Measurements from ENCODE around the gene IL1RAPL1.
"Not testable (repeated sequence)": the region's sequence is repeated elsewhere in the genome, so short reads cannot be mapped to it uniquely, and the experiment has no call there.

IL1RAPL1 gene

GRCh38 chrX:28638775-28639174 is 51.5 kb downstream of the IL1RAPL1 start:
- no peak for DNase-seq

GRCh38 chrX:28639451-28639850 is 52.2 kb downstream of the IL1RAPL1 start:
- no peak for DNase-seq

- no peak for DNase-seq
These were observed 62.3 kb downstream of the IL1RAPL1 start for GRCh38 chrX:28649541-28649940.

- DNase-seq = no peak
These were observed 63.9 kb downstream of the IL1RAPL1 start for GRCh38 chrX:28651186-28651585.

- DNase-seq = no peak
These were observed 72.0 kb downstream of the IL1RAPL1 start for GRCh38 chrX:28659269-28659668.

- no peak for DNase-seq
These were observed 78.5 kb downstream of the IL1RAPL1 start for GRCh38 chrX:28665778-28666177.

- no peak for DNase-seq
These were observed 81.1 kb downstream of the IL1RAPL1 start for GRCh38 chrX:28668303-28668702.

- no peak for DNase-seq
These were observed 81.7 kb downstream of the IL1RAPL1 start for GRCh38 chrX:28668957-28669356.

GRCh38 chrX:28670074-28670473 is 82.8 kb downstream of the IL1RAPL1 start:
- no peak for DNase-seq

- DNase-seq = no peak
These were observed 87.9 kb downstream of the IL1RAPL1 start for GRCh38 chrX:28675173-28675572.

- no peak for DNase-seq
These were observed 105.9 kb downstream of the IL1RAPL1 start for GRCh38 chrX:28693101-28693500.

GRCh38 chrX:28697732-28698131 is 110.5 kb downstream of the IL1RAPL1 start:
- DNase-seq = no peak

GRCh38 chrX:28701222-28701621 is 114.0 kb downstream of the IL1RAPL1 start:
- DNase-seq = no peak

GRCh38 chrX:28706964-28707363 is 119.7 kb downstream of the IL1RAPL1 start:
- DNase-seq = no peak

- no peak for DNase-seq
These were observed 122.2 kb downstream of the IL1RAPL1 start for GRCh38 chrX:28709421-28709820.

- no peak for DNase-seq
These were observed 130.6 kb downstream of the IL1RAPL1 start for GRCh38 chrX:28717864-28718263.

GRCh38 chrX:28718450-28718849 is 131.2 kb downstream of the IL1RAPL1 start:
- DNase-seq = no peak

GRCh38 chrX:28719620-28720019 is 132.4 kb downstream of the IL1RAPL1 start:
- no peak for DNase-seq

GRCh38 chrX:28752330-28752729 is 165.1 kb downstream of the IL1RAPL1 start:
- DNase-seq = no peak

GRCh38 chrX:28756175-28756574 is 168.9 kb downstream of the IL1RAPL1 start:
- DNase-seq = no peak

- no peak for DNase-seq
These were observed 169.4 kb downstream of the IL1RAPL1 start for GRCh38 chrX:28756647-28757046.

- DNase-seq = no peak
These were observed 170.0 kb downstream of the IL1RAPL1 start for GRCh38 chrX:28757290-28757689.

- DNase-seq = not testable (repeated sequence)
These were observed 179.3 kb downstream of the IL1RAPL1 start for GRCh38 chrX:28766561-28766960.

- no peak for DNase-seq
These were observed 186.6 kb downstream of the IL1RAPL1 start for GRCh38 chrX:28773807-28774206.

- no peak for DNase-seq
These were observed 200.0 kb downstream of the IL1RAPL1 start for GRCh38 chrX:28787206-28787605.

GRCh38 chrX:28800671-28801070 is 213.4 kb downstream of the IL1RAPL1 start:
- not testable (repeated sequence) for DNase-seq
